Stromal cell of bone marrow (primary cell): ENCODE results near the gene PAK4.
"Not testable (repeated sequence)": the region's sequence is repeated elsewhere in the genome, so short reads cannot be mapped to it uniquely, and the experiment has no call there.

Source experiments
- DNase-seq: peaks from one replicate; pipeline ENCODE4 v3.0.0-alpha.2; 2012; ENCODE audit warnings: low read depth

PAK4 gene

GRCh38 chr19:39130337-39131254 lies 5.0 kb downstream of the PAK4 start:
- DNase-seq: no peak

- DNase-seq: no peak
Observed at GRCh38 chr19:39131255-39131755, 5.7 kb downstream of the PAK4 start.

GRCh38 chr19:39132344-39132969 lies 6.9 kb downstream of the PAK4 start:
- DNase-seq: no peak

GRCh38 chr19:39133431-39134270 lies 8.1 kb downstream of the PAK4 start:
- DNase-seq: no peak

GRCh38 chr19:39135701-39136100 lies 10.1 kb downstream of the PAK4 start:
- DNase-seq: no peak

- no peak for DNase-seq
Observed at GRCh38 chr19:39136225-39136940, 10.8 kb downstream of the PAK4 start.

- no peak for DNase-seq
Observed at GRCh38 chr19:39137131-39137530, 11.5 kb downstream of the PAK4 start.

GRCh38 chr19:39138221-39139211 lies 12.9 kb downstream of the PAK4 start:
- DNase-seq: no peak

GRCh38 chr19:39139305-39139874 lies 13.8 kb downstream of the PAK4 start:
- no peak for DNase-seq

GRCh38 chr19:39139971-39140453 lies 14.4 kb downstream of the PAK4 start:
- no peak for DNase-seq

- DNase-seq: no peak
Observed at GRCh38 chr19:39140594-39140993, 15.0 kb downstream of the PAK4 start.

- no peak for DNase-seq
Observed at GRCh38 chr19:39141929-39142328, 16.3 kb downstream of the PAK4 start.

- no peak for DNase-seq
Observed at GRCh38 chr19:39142630-39143029, 17.0 kb downstream of the PAK4 start.

GRCh38 chr19:39143757-39144289 lies 18.2 kb downstream of the PAK4 start:
- DNase-seq: not testable (repeated sequence)

GRCh38 chr19:39144290-39145071 lies 18.9 kb downstream of the PAK4 start:
- DNase-seq: no peak

- DNase-seq: no peak
Observed at GRCh38 chr19:39145180-39145953, 19.8 kb downstream of the PAK4 start.

- no peak for DNase-seq
Observed at GRCh38 chr19:39146091-39146490, 20.5 kb downstream of the PAK4 start.
